Neural crest cell (in vitro differentiated cells): ENCODE results near the gene STARD7. TPM values are rescaled to one million over a fixed set of nuclear protein-coding genes. Genes with fewer than 3 reads are reported as not detected.
A peak's percentile ranks its signal among the peaks of the same experiment; 100 is the strongest.

Source experiments
- DNase-seq: peaks from one replicate; pipeline ENCODE4 v3.0.0; 2021; ENCODE audit warnings: low read depth, mixed read lengths, low spot score
- H3K27ac Mint-ChIP-seq: one replicate; pipeline ENCODE4 v1.8.0; 2021; ENCODE audit warnings: mild to moderate bottlenecking, mixed read lengths; ENCODE audit not compliant: unreplicated experiment
- H3K27me3 Mint-ChIP-seq: 2 replicates; pipeline ENCODE4 v1.8.0; 2021; ENCODE audit warnings: low read depth, mild to moderate bottlenecking, mixed read lengths
- H3K36me3 Mint-ChIP-seq: 2 replicates; pipeline ENCODE4 v1.8.0; 2021; ENCODE audit warnings: low read depth, mild to moderate bottlenecking, mixed read lengths
- H3K4me1 Mint-ChIP-seq: 2 replicates; pipeline ENCODE4 v1.8.0; 2021; ENCODE audit warnings: mixed read lengths
- H3K4me3 Mint-ChIP-seq: one replicate; pipeline ENCODE4 v1.8.0; 2021; ENCODE audit warnings: mild to moderate bottlenecking, mixed read lengths
- H3K9me3 Mint-ChIP-seq: 2 replicates; pipeline ENCODE4 v1.8.0; 2021; ENCODE audit warnings: mixed read lengths
- CTCF ChIP-seq: fragments of 200-600 bp; sonication (generic); conservative IDR thresholded peaks from 2 replicates; pipeline ENCODE4 v1.5.0; 2021; ENCODE audit warnings: antibody characterized with exemption, mild to moderate bottlenecking
- total RNA-seq: library from RNA; stranded (reverse); gene quantifications from 2 replicates; pipeline ENCODE4 v1.2.1, GENCODE V29; 2021

Gene STARD7
- total RNA-seq, 1 donor from 2014 or later: 178 TPM

- no peak for DNase-seq
- no peaks in the 10 kb centered on the region for H3K9me3 Mint-ChIP-seq
- no peak overlapping the region for H3K27ac Mint-ChIP-seq
- no peaks in the 10 kb centered on the region for H3K36me3 Mint-ChIP-seq
- no peak for TF ChIP-seq CTCF
- H3K27me3 Mint-ChIP-seq: peaks cover 28% of the 10 kb centered on the region
- H3K4me1 Mint-ChIP-seq: peaks cover 5% of the 10 kb centered on the region
- no peak overlapping the region for H3K4me3 Mint-ChIP-seq
Observed at GRCh38 chr2:96140941-96141623, 67.5 kb downstream of the STARD7 start.

- DNase-seq: no peak
- Mint-ChIP-seq H3K27ac (no peak overlapping the region), H3K4me3 (no peak overlapping the region), H3K4me1 (peaks cover 2% of the 10 kb centered on the region), H3K36me3 (no peaks in the 10 kb centered on the region), H3K9me3 (no peaks in the 10 kb centered on the region), H3K27me3 (peaks cover 18% of the 10 kb centered on the region)
- TF ChIP-seq CTCF: no peak
Observed at GRCh38 chr2:96139181-96139758, 69.4 kb downstream of the STARD7 start.

- Mint-ChIP-seq H3K4me3 (no peak within 1 kb of the TSS), H3K36me3 (no peaks in the 10 kb centered on the region), H3K4me1 (no peaks in the 10 kb centered on the region), H3K27me3 (peaks cover 11% of the 10 kb centered on the region), H3K27ac (no peak within 1 kb of the TSS), H3K9me3 (no peaks in the 10 kb centered on the region)
- TF ChIP-seq CTCF: peak; percentile 67
- no peak for DNase-seq
Observed at GRCh38 chr2:96138179-96139145, 70.2 kb downstream of the STARD7 start, which contains the start of gene ASTL. TSS of gene ASTL (minus strand) at chr2:96138502. CDS start at chr2:96138436, 66 bp downstream.

- H3K27ac Mint-ChIP-seq: no peak overlapping the region
- H3K4me3 Mint-ChIP-seq: no peak overlapping the region
- no peaks in the 10 kb centered on the region for H3K9me3 Mint-ChIP-seq
Observed at GRCh38 chr2:96137321-96138178, 71.1 kb downstream of the STARD7 start.

More at GRCh38 chr2:96137321-96138178, 71.1 kb downstream of the STARD7 start:
- no peaks in the 10 kb centered on the region for H3K36me3 Mint-ChIP-seq
- no peak for DNase-seq
- no peak for TF ChIP-seq CTCF
- peaks cover 7% of the 10 kb centered on the region for H3K27me3 Mint-ChIP-seq
- no peaks in the 10 kb centered on the region for H3K4me1 Mint-ChIP-seq
